Heart right ventricle (tissue), 12 donors: Measurements from ENCODE around the gene CCDC138. TPM values are rescaled to one million over a fixed set of nuclear protein-coding genes. Genes with fewer than 3 reads are reported as not detected.

ENCODE experiments used
- polyA plus RNA-seq, 2 donors: library from polyadenylated mRNA; stranded (reverse); fragments of 200-250 nt; gene quantifications; one replicate each; pipeline ENCODE4 v1.2.3, GENCODE V29; 2013
- total RNA-seq, 10 donors: library from RNA; stranded (reverse); fragmentation: NEBNext Ultra II Directional in 3 of 10; extraction: Animal tissue kit (Norgen Biotek cat#: 25700) in 3 of 10; gene quantifications; one replicate each; pipeline versions ENCODE4 v1.2.1 to v1.2.4, GENCODE V29; 2021 to 2023
- donor health status: ischemic (EF 13 %, LVEDD 7.1; RV severe dilation, severe dysfunction).
- donor health status: healthy with polysubstance abuse.
- donor health status: DM: no; HTN: yes; CAD: no.
- donor health status: DM: no; HTN: no; CAD: no.
- donor health status: ischemic (EF 25% LVEDD 6.9; RV normal size, moderate dysfunction).
- donor health status: ischemic (EF 25% LVEDD 5.7; RV mildly dilated, moderate dysfunction).
- donor health status: healthy.
- donor health status: nonischemic (EF 11% LVEDD 7.7; RV severe dilation, severe dysfunction).
- donor health status: DM: yes; HTN: yes; CAD: no.
- donor health status: PGD.
- donor health status: ischemic (EF 29% LVEDD 5.4; RV normal size, mild dysfunction).
- donor health status: nonischemic (EF 23%, LVEDD 6.1; RV moderate dilation, normal function).

Gene CCDC138
- total and polyA plus RNA-seq, 12 donors, result 0.44 to 1.8 (median 0.99) TPM

Other genes with a start within 250 kb of the CCDC138 start
- 10 to 100 TPM; 42.7 to 74.0 (median 56.9) TPM for gene RANBP2, start 67.3 kb upstream of the CCDC138 start, total RNA-seq
- gene RANBP2, start 67.3 kb upstream of the CCDC138 start, polyA plus RNA-seq, result 10 to 100 TPM in 1 of 2 donors, 1 to 10 TPM in 1; 8.0 to 11.7 TPM
- gene EDAR, start 202.4 kb downstream of the CCDC138 start, total RNA-seq, result under 1 TPM in 2 of 10 donors, not detected in 8; 0.07 to 0.34 TPM
- gene EDAR, start 202.4 kb downstream of the CCDC138 start, polyA plus RNA-seq, result not detected